DMS153 (cell line): Measurements from ENCODE around the gene RMDN3.

Experiments
- DNase-seq: peaks from one replicate; lab custom pipeline; 2025; lab: John Stamatoyannopoulos, UW

Gene RMDN3

DNA sequence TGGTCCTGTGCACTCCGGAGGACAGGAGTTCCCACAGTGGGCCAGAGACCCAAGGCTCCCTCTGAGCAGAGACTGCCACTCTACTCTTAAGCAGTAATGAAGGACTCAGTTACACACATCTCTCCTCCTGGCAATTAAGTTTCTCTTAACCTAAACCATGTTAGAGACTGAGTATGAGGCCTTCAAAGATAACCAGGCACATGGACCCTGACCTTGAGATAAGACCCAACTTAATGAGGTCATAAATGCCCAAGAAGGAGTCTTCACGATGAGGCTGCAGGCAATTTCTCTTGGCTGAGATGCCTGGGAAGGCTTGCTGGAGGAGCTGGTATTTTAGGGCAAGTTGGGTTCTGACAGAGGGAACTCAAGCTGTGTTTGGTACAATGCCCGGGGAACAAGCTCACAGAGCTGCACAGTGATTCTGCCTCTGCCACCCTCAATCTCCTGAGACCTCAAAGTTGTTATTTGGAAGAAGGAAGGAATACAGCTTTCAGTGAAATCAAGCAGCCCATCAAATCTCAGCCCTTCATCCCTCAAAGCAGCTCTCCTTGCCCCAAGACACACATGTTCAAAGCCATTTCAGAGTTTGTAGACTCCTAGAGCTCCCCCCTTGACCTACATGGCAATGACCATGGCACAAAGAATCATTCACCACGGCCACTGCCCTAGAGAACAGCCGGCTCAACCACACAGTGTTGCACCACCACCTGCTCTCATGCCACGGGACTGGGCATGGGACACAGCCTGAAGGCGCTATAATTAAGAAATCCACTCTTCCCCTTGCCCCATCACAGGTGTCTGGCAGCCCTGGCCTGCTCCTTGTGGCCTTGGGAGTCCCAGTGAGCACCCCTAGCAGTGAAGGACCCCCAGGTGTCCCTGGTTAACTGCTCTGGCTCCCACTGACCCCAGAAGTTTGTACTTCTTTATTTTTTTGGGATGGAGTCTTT, 7.1 kb downstream of the RMDN3 start:
- DNase-seq, result no peak

DNA sequence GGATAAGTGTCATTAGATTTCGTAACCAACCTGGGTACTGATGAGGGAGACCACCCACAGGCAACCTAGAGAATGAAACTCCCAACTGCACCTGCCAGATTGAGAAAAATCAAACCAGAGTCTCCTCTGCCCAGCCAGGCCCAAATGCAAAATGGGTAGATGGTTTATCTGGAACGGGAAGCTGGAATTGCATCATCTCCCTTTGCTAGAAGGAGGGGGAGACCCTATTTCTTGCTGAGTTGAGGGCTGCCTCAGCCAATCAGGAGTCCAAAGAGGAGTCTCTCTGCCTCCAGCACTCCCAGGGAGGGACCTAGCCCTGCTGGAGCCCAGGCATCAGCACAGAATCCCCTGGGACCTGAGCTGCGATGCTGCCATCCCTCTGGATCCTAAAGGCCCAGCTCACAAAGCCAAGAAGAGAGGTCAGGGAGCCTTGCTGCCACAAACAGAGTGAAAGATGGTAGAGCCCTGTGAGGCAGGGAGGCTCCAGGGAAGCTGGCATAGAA, 8.1 kb downstream of the RMDN3 start:
- DNase-seq, result no peak

- DNase-seq, result no peak
Measured at GRCh38 chr15:40744815-40745152, 10.3 kb downstream of the RMDN3 start.

- DNase-seq, result no peak
Measured at GRCh38 chr15:40743921-40744814, 10.9 kb downstream of the RMDN3 start.

- no peak for DNase-seq
Measured at GRCh38 chr15:40743485-40743901, 11.6 kb downstream of the RMDN3 start.

- DNase-seq, result no peak
Measured at GRCh38 chr15:40739854-40740253, 15.2 kb downstream of the RMDN3 start.

- no peak for DNase-seq
Measured at GRCh38 chr15:40739047-40739446, 16.0 kb downstream of the RMDN3 start.

DNA sequence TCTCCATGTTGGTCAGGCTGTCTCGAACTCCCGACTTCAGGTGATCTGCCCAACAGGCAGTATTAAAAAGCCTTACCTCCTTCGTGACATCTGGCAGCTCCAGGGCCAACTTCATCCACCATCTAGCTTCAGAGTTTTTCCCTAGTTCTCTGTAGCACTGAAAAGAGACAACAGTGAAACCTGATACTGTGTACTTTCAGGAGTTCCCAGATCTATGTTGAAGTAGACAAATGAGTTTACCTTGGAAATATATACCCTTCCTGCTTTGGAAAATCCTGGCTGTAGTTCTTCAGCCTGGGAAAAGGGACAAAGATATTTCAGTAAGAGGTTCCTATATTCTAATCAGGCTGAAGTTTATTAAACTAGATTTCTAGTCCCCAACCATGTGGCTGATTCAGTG, 18.0 kb downstream of the RMDN3 start:
- DNase-seq, result peak; percentile 12

DNA sequence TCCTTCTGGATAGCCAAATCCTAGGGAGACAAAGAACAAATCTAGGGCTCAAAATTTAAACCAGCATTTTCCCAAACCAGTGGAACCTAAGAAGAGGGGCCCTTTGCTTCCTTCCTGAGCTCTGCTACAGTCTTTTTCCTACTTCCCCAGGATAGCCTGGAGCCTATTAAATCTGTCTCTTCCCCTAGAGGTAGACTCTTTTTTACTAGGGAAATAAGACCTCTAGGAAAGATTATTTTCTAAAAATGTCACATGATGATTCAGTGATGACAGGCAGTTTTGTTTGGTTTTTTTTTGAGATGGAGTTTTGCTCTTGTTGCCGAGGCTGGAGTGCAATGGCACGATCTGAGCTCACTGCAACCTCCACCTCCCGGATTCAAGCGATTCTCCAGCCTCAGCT, 18.5 kb downstream of the RMDN3 start:
- DNase-seq, result no peak

DNA sequence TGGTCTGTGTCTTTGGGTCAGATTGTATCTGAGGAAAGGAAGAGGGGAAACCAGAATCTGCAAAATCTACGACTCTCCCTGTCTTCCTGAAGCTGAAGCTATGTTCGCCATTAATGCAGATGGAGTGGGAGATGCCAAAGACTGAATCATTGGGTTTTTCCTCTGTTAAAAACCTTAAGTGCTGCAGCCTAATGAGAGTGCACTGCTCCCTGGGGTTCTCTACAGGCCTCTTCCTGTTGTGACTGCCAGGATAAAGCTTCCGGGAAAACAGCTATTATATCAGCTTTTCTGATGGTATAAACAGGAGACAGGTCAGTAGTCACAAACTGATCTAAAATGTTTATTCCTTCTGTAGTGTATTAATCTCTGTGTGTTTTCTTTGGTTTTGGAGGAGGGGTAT, 24.0 kb downstream of the RMDN3 start:
- DNase-seq, result no peak

DNA sequence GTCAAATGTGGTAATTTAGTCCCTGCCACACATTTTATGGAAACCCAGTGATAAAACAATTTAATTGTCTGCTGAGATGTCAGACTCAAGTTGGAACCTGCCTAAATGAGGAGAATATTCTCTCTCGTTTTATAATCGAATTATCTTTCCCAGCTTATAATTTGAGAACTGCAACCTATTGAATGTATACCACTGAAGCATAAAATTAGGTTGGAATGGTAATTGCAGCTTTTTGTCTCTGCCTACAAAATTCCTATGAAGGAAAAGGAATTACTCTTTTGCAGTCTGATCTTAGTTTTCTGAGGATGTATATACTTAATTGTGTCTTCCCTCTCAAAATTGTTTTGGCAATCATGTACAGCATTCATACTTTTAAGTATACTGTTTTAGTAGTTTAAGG, 31.1 kb downstream of the RMDN3 start:
- no peak for DNase-seq

DNA sequence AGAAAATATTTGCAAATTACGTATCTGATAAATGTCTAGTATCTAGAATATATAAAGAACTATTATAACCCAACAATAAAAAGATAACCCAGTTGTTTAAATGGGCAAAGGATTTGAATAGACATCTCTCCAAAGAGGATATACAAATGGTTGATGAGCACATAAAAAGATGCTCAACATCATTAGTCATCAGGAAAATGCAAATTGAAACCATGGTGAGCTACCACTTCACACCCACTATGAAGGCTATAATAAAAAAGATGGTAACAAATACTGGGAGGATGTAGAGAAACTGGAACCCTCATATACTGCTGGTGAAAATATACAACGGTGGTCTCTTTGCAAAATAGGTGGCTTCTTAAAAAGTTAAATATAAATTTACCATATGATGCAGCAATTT, 32.1 kb downstream of the RMDN3 start:
- no peak for DNase-seq

- DNase-seq, result no peak
Measured at GRCh38 chr15:40722354-40722753, 32.7 kb downstream of the RMDN3 start.

GRCh38 chr15:40721701-40722100, 33.4 kb downstream of the RMDN3 start:
- no peak for DNase-seq

GRCh38 chr15:40716165-40716564, 38.9 kb downstream of the RMDN3 start:
- DNase-seq, result no peak

DNA sequence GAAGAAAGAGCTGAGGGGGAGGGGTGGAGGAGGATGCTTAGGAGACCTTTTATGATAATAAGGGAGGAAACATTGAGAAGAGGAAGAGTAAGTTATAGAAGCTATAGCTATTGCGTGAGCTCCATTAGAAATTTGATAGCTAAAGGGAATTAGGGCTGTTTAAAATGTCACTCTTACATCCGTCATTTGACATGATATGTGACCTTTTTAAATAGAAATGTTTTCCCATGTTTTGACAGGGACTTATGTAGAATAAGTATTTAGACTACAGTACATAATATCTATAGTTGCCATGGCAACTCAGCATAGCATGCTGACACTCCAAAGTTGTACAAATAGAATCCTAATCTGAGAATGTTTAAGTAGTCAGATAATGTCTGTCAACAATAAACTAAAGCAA, 40.9 kb downstream of the RMDN3 start:
- no peak for DNase-seq

- no peak for DNase-seq
Measured at GRCh38 chr15:40706121-40706520, 48.9 kb downstream of the RMDN3 start.

DNA sequence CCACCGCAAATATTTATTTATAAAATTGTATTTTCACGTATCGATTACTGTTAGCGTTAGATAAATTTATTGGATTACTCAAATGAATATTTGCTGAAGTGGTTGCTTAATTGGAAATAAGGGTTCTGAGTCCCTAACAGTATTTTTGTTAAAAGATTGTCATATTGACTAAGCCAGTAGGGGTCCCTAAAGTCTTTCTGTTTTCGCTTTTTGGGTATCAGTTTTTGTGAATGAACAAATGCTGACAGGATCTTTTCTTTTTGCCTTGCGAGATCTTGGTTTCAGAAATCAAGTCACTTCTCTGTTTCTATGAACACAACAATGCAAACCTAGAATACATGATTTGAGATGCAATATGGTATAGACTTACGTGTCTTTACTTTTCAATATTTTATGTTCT, 53.0 kb downstream of the RMDN3 start:
- no peak for DNase-seq

DNA sequence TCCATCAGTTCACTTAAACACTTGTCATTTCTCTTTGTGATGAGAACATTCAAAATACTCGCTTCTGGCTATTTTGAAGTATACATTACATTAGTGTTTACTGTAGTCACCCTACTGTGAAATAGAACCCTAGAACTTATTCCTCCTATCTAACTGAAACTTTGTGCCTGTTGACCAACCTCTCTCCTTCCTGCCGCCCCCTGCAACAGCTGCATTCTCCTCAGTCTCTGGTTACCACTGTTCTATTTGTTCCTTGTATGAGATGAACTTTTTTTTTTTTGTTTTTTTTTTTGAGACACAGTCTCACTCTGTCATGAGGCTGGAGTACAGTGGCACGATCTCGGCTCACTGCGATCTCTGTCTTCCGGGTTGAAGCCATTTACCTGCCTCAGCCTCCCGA, 57.1 kb downstream of the RMDN3 start:
- DNase-seq, result no peak

- DNase-seq, result no peak
Measured at GRCh38 chr15:40696228-40696627, 58.8 kb downstream of the RMDN3 start.

DNA sequence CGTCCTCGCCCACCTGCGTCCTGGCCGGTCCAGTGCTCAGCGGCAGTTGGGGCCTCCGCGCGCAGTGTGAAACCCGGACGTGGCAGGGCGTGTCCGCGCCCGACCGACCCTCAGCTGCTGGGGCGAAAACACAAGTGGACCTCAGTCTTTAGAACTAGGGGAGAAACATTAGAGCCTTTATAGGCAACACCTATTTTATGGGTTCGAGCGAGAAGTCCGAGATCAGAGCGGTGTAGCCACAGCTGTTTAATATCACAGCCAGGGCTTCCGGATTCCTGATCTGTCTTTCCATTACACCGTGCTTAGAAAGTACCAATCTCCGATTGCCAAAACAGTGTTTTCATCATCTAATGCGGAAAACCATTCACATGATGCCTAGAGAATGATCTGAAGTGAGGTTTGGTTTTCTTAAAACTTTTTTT, 59.6 kb downstream of the RMDN3 start:
- no peak for DNase-seq

DNA sequence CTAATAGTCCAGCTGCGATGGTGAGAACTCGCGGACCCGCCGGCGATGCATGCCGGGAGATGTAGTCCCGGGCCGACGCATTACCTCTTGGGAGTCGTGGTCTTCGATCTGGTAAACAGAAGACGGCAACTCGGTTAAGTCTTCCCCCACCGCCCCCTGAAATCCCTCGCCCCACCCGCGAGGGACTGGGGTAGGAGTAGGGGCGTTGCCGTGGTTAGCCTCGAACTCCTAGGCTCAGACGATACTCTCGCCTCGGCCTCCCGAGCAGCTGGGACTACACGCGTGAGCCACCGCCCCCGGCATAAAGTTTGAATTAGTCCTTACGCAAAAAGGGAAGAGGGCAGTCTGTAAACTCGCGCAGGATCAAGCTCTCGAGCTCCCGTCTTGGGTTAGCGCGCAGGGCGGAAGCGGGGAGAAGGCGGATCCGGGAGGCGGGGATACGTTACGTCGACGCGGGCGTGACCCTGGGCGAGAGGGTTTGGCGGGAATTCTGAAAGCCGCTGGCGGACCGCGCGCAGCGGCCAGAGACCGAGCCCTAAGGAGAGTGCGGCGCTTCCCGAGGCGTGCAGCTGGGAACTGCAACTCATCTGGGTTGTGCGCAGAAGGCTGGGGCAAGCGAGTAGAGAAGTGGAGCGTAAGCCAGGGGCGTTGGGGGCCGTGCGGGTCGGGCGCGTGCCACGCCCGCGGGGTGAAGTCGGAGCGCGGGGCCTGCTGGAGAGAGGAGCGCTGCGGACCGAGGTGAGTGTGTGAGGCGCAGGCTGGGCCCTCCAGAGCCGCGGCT, 60.2 kb downstream of the RMDN3 start, which contains the start of gene RAD51:
TSS of gene RAD51 (plus strand) at position 487 of the 781 bp plus-strand sequence. CDS start 3,585 bp downstream, outside the sequence.
- DNase-seq, result peak; percentile 58
